Subcutaneous adipose tissue (tissue), 4 donors: ENCODE data around the gene ME1. TPM values are rescaled to one million over a fixed set of nuclear protein-coding genes. Genes with fewer than 3 reads are reported as not detected.

Source experiments
- total RNA-seq, 4 donors: library from RNA; depleted of rRNA; stranded (reverse); fragments of >200 nt; gene quantifications; one replicate each; pipeline ENCODE4 v1.1.0, GENCODE V29; 2016
- TF ChIP-seq, protein P1 (sequence below): fragments of 450-650 bp; IDR thresholded peaks from one replicate; pipeline ENCODE4 v1.5.1; 2016; ENCODE audit warnings: low read depth, mild to moderate bottlenecking, control low read depth, antibody characterized with exemption, moderate library complexity

ME1 gene
- total RNA-seq, 4 donors from 2014 or later: 22.3 to 52.0 (median 38.3) TPM

DNA sequence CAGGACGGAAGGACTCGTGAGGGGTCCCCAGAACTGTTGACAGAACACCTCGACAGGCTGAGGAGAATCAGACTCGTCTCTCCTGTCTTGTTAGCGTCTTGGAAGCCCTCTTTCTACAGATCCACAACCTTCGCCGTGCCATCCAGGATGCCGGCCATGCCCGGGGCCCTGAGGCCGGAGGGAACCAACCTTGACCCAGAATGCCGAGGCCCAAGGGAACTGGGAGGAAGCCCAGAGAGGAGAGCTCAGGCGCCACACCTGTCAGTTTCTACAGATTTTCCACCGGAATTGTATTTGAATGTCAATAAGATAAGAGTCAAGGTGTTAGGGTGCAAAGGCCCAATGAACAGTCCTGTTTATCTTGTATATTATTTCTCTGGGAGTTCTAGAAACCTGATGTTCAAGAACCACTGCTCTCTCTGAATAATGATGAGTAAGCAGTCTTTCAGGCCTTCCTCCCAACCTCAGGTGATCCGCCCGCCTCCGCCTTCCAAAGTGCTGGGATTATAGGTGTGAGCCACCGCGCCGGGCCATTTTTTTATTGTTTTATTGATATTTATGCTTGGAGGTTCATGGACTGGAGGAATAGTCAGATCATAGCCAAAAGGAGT, 799 bp upstream of the ME1 start:
- TF ChIP-seq, protein P1, sequence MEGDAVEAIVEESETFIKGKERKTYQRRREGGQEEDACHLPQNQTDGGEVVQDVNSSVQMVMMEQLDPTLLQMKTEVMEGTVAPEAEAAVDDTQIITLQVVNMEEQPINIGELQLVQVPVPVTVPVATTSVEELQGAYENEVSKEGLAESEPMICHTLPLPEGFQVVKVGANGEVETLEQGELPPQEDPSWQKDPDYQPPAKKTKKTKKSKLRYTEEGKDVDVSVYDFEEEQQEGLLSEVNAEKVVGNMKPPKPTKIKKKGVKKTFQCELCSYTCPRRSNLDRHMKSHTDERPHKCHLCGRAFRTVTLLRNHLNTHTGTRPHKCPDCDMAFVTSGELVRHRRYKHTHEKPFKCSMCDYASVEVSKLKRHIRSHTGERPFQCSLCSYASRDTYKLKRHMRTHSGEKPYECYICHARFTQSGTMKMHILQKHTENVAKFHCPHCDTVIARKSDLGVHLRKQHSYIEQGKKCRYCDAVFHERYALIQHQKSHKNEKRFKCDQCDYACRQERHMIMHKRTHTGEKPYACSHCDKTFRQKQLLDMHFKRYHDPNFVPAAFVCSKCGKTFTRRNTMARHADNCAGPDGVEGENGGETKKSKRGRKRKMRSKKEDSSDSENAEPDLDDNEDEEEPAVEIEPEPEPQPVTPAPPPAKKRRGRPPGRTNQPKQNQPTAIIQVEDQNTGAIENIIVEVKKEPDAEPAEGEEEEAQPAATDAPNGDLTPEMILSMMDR: no peak

DNA sequence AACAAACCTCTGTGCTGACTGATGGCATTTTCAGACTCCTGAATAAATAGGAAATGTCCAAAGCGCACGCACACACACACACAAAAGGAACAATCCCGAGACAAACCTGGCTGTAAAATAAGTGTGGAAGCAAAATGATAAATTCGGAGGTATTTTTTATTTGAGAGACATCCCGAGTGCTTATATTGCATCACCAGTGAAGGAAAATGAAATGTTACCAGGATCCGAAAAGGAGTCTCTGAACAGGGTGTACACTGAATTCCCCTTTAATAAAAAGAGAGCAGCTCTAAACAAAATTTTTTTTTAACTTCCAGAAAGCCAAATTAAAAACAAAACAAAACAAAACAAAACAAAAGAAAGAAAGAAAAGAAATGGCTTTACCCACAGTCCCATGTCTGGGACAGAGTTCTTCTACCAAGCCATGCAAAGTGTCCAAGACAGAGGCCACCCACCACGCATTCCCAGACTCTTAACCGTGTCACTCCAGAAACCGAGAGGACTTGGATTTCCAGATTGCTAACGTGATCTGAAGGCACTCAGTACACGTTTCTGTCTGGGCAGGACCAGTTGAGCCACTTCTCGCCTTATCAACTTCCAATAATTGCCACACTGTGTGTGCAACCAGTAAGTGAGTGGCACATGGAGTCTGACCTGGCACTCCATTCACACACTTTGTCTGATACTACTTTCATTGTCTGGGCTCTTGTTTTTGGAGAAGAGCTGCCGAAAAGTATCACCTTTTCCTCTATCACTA, 817 bp downstream of the ME1 start:
- TF ChIP-seq, protein P1: no peak

DNA sequence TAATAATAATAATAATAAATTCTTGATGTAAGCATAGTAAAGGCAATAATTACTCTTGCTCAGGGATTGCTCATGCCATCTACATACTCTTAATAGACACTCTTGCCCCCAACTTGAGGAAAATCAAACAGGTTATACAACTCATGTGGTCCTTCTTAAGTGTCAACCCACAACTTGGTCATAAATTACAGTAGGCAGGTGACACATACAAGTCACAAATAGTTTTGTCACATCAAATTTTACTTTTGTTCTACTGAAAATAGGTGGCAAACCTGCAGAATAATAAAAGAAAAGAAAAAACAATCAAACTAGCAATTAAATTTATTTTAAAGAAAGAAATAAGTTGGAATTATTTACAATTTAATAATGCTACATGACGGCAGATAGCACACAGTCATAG, 1.6 kb downstream of the ME1 start:
- TF ChIP-seq, protein P1: no peak

DNA sequence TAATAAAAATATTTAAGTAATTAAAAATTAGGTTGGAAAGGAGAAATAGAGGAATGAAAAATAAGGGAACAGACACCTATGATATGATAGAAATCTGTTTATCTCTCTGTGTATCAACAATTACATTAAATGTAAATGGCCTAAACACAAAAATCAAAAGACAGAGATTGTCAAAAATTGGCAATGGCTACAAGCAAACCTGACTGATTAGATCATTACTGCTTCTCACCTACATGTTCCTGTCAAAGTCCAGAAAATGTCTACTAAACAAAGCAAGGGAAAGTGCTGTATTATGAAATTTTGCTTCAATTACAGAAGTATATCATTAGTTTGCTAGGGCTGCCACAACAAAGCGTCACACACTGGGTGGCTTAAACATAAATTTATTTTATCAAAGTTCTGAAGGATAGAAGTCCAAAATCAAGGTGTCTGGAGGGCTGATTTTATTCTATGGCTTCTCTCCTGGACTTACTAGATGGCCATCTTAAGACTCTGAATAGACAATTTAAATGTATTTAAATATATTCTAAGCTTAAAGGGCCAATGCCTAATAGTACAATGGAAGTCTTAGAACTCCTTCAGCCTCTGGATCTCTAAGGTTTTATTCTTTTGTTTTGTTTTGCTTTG, 6.3 kb downstream of the ME1 start:
- TF ChIP-seq, protein P1: no peak

- TF ChIP-seq, protein P1: no peak
Observed at GRCh38 chr6:83417880-83418663, 12.8 kb downstream of the ME1 start.

DNA sequence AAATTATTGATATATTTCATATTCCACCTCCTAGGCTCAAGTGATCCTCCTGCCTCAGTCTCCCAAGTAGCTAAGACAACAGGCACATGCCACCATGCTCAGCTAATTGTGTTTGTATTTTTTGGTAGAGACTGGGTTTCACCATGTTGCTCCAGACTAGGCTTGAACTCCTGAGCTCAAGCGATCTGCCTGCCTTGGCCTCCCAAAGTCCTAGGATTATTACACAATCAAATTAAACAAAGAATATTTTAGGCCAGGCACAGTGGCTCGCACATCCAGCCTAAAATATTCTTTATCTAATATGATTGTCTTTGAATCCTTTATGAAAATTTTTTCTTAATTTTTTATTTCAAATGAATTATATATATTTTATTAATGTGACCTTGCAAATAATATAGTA, 17.8 kb downstream of the ME1 start:
- TF ChIP-seq, protein P1: no peak
